GM19239 (cell line): ENCODE results near the gene CCDC142.

Experiments used
- DNase-seq: peaks from one replicate; pipeline ENCODE4 v3.0.0; 2011; ENCODE audit warnings: low spot score; ENCODE audit not compliant: insufficient read length
- FAIRE-seq: peaks from 2 replicates; lab custom pipeline; 2011; peaks lifted over from hg19 to GRCh38; lab: Jason Lieb, UNC

CCDC142 gene

DNA sequence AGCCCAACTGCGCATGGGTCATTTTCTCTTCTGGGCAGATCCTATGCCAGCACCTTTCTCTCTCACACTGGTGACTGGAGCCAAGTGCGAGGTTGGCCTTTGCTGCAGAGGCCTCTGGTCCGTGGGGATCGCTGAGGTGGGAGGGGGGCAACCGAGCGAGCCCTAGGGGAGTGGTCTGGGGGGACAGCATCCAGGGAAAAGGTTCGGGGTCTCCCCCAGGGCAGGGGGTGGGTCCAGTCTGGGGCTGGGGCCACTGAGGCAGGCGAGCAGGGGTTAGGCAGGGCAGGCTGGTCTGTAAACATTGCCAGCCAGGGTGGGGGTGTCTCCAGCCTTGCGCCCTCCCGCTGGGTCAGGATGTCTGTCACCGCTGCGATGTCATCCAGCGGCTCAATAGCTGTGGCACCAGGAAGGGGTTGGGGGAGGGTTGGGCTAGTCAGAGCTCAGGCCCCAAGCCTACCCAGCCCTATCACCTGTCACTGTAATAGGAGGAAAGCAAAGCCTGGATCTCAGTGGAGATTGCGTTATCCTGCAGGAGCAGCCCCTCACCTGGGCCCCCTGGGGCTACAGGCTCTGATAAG lies 56.5 kb downstream of the CCDC142 start:
- FAIRE-seq: no peak

GRCh38 chr2:74425523-74425922 lies 57.3 kb downstream of the CCDC142 start:
- FAIRE-seq (no peak), DNase-seq (no peak)

More for the DNA sequence above, 56.5 kb downstream of the CCDC142 start:
- no peak for DNase-seq

DNA sequence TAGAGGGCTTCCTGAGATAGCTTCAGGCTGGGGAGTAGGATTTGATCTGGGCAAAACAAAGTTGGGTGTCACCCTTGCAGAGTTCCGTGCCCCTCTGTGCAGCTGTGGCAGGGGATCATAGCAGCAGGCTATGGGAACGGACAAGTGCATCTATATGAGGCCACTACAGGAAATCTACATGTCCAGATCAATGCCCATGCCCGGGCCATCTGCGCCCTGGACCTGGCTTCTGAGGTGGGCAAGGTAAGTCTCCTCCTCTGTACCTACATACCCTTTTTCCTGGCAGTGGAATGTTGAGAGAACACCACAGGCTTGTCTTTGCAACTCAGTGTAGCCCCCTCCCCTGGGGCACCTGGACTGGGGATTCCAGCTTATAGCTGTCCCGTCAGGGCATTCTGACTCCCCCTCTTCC lies 57.8 kb downstream of the CCDC142 start:
- DNase-seq: no peak
- no peak for FAIRE-seq

- no peak for DNase-seq
- FAIRE-seq: no peak
Measured at GRCh38 chr2:74424139-74424992, 58.4 kb downstream of the CCDC142 start.
